Uterus (tissue), 2 donors: ENCODE data around the gene LRRC75B.

Experiments used
- POLR2A ChIP-seq, 2 donors: fragments of 450-650 bp; IDR thresholded peaks; one replicate each; pipeline ENCODE4 v1.6.1; 2016; ENCODE audit warnings: antibody characterized with exemption in 2 of 2, mild to moderate bottlenecking in 1 of 2, moderate library complexity in 1 of 2
- TF ChIP-seq, protein P1 (sequence below), 4 experiments: fragments of 200-600 bp in 2 of 4; fragments of 450-650 bp in 2 of 4; sonication (generic) in 2 of 4; IDR thresholded peaks; one replicate each; pipeline ENCODE4 v1.5.1; 2016 to 2019; ENCODE audit warnings: antibody characterized with exemption in 4 of 4, mild to moderate bottlenecking in 2 of 4, moderate library complexity in 1 of 4

- TF ChIP-seq, protein P1, sequence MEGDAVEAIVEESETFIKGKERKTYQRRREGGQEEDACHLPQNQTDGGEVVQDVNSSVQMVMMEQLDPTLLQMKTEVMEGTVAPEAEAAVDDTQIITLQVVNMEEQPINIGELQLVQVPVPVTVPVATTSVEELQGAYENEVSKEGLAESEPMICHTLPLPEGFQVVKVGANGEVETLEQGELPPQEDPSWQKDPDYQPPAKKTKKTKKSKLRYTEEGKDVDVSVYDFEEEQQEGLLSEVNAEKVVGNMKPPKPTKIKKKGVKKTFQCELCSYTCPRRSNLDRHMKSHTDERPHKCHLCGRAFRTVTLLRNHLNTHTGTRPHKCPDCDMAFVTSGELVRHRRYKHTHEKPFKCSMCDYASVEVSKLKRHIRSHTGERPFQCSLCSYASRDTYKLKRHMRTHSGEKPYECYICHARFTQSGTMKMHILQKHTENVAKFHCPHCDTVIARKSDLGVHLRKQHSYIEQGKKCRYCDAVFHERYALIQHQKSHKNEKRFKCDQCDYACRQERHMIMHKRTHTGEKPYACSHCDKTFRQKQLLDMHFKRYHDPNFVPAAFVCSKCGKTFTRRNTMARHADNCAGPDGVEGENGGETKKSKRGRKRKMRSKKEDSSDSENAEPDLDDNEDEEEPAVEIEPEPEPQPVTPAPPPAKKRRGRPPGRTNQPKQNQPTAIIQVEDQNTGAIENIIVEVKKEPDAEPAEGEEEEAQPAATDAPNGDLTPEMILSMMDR (IDR thresholded peaks at IDR 0.05), result no peak
- no peak for TF ChIP-seq POLR2A (IDR thresholded peaks at IDR 0.05)
Measured at GRCh38 chr22:24591286-24591830, 1.5 kb downstream of the LRRC75B start.
